Epithelial cell of proximal tubule (primary cell): ENCODE data around the gene PBX1. TPM values are rescaled to one million over a fixed set of nuclear protein-coding genes. Genes with fewer than 3 reads are reported as not detected.
A peak's percentile ranks its signal among the peaks of the same experiment; 100 is the strongest.

ENCODE experiments used
- DNase-seq: peaks from one replicate; pipeline ENCODE4 v3.0.0-alpha.2; 2011; ENCODE audit warnings: low read depth
- H3K4me3 ChIP-seq: 2 replicates; pipeline ENCODE4 v1.5.1; 2011; ENCODE audit warnings: low read depth, mild to moderate bottlenecking, low read length
- CTCF ChIP-seq: conservative IDR thresholded peaks from 2 replicates; pipeline ENCODE4 v1.5.1; 2012; ENCODE audit warnings: low read depth, mild to moderate bottlenecking, low read length
- total RNA-seq: library from RNA; depleted of rRNA; stranded (reverse); fragments of >200 nt; gene quantifications from 2 replicates; pipeline ENCODE4 v1.2.3, GENCODE V29; 2015

The PBX1 gene
- total RNA-seq, 1 donor from 2014 or later, result 3.0 TPM

- no peak for TF ChIP-seq CTCF
- no peak for DNase-seq
- H3K4me3 ChIP-seq, result no peak overlapping the region
Observed at GRCh38 chr1:164607351-164607750, 48.4 kb downstream of the PBX1 start.

- H3K4me3 ChIP-seq, result no peak overlapping the region
- no peak for TF ChIP-seq CTCF
- no peak for DNase-seq
Observed at GRCh38 chr1:164608651-164609057, 49.7 kb downstream of the PBX1 start.

GRCh38 chr1:164609089-164609488, 50.1 kb downstream of the PBX1 start:
- DNase-seq, result no peak
- TF ChIP-seq CTCF, result no peak
- no peak overlapping the region for H3K4me3 ChIP-seq

GRCh38 chr1:164610538-164611222, 51.7 kb downstream of the PBX1 start:
- DNase-seq, result no peak
- no peak for TF ChIP-seq CTCF
- H3K4me3 ChIP-seq, result no peak overlapping the region

GRCh38 chr1:164611754-164612642, 53.0 kb downstream of the PBX1 start:
- DNase-seq, result peak; percentile 54
- TF ChIP-seq CTCF, result no peak
- no peak overlapping the region for H3K4me3 ChIP-seq

- H3K4me3 ChIP-seq, result peak overlapping the region; percentile 9
- DNase-seq, result no peak
- no peak for TF ChIP-seq CTCF
Observed at GRCh38 chr1:164613176-164613575, 54.2 kb downstream of the PBX1 start.

- DNase-seq, result no peak
- no peak overlapping the region for H3K4me3 ChIP-seq
- no peak for TF ChIP-seq CTCF
Observed at GRCh38 chr1:164614316-164614715, 55.3 kb downstream of the PBX1 start.
